DND-41 (cell line): ENCODE measurements around the gene SGO2.

Experiments
- ATAC-seq: fragments of 200-7000 bp; cut with Tn5 transposase; 3 replicates; pipeline ENCODE4 v1.9.1; 2021; ENCODE audit warnings: low read depth; ENCODE audit not compliant: insufficient read depth
- DNase-seq: peaks from one replicate; pipeline ENCODE4 v3.0.0-alpha.2; 2020
- H2AFZ ChIP-seq: 2 replicates; pipeline ENCODE4 v1.6.0; 2012; ENCODE audit warnings: low read depth, low read length
- H3K27ac ChIP-seq: 2 replicates; pipeline ENCODE4 v1.5.1; 2012; ENCODE audit warnings: low read length, inconsistent platforms
- H3K27me3 ChIP-seq: fragments of 200-600 bp; sonication (generic); 2 replicates; pipeline ENCODE4 v1.6.0; 2012; ENCODE audit warnings: low read length, mild to moderate bottlenecking, inconsistent platforms; ENCODE audit not compliant: insufficient read depth, poor library complexity
- H3K36me3 ChIP-seq: 2 replicates; pipeline ENCODE4 v1.5.1; 2012; ENCODE audit warnings: low read length, inconsistent platforms; ENCODE audit not compliant: insufficient read depth
- H3K4me1 ChIP-seq: 2 replicates; pipeline ENCODE4 v1.5.1; 2012; ENCODE audit warnings: mild to moderate bottlenecking, low read length; ENCODE audit not compliant: insufficient read depth
- H3K4me2 ChIP-seq: 2 replicates; pipeline ENCODE4 v1.6.0; 2012; ENCODE audit warnings: mild to moderate bottlenecking, moderate library complexity, low read length, inconsistent platforms; ENCODE audit not compliant: insufficient read depth
- H3K4me3 ChIP-seq, 2 experiments: fragments of 200-600 bp in 1 of 2; shearing (Covaris generic) in 1 of 2; 2 replicates each; pipeline ENCODE4 v1.5.1; 2012 to 2016; ENCODE audit warnings: inconsistent platforms in 2 of 2, low read length in 2 of 2, mild to moderate bottlenecking in 2 of 2, low read depth in 1 of 2, moderate library complexity in 1 of 2
- H3K79me2 ChIP-seq: 2 replicates; pipeline ENCODE4 v1.6.0; 2012; ENCODE audit warnings: low read length, inconsistent platforms; ENCODE audit not compliant: insufficient read depth
- H3K9ac ChIP-seq: 2 replicates; pipeline ENCODE4 v1.6.0; 2012; ENCODE audit warnings: low read depth, mild to moderate bottlenecking, inconsistent platforms, low read length, moderate library complexity
- H3K9me3 ChIP-seq: 2 replicates; pipeline ENCODE4 v1.5.1; 2012; ENCODE audit warnings: low read length, moderate library complexity, mild to moderate bottlenecking, inconsistent platforms; ENCODE audit not compliant: insufficient read depth, severe bottlenecking
- H4K20me1 ChIP-seq: 2 replicates; pipeline ENCODE4 v1.6.0; 2012; ENCODE audit warnings: low read length; ENCODE audit not compliant: insufficient read depth
- CTCF ChIP-seq: IDR thresholded peaks from 2 replicates; pipeline ENCODE4 v1.5.1; 2012; ENCODE audit warnings: borderline replicate concordance, low read length, moderate library complexity, mild to moderate bottlenecking; ENCODE audit not compliant: poor library complexity, severe bottlenecking; ENCODE audit errors: extremely low read depth
- EZH2 ChIP-seq: IDR thresholded peaks from 3 replicates; pipeline ENCODE4 v1.6.1; 2012; ENCODE audit warnings: borderline replicate concordance, low read depth, mild to moderate bottlenecking, moderate library complexity, low read length, inconsistent platforms; ENCODE audit not compliant: severe bottlenecking

The SGO2 gene

GRCh38 chr2:200479692-200480265 is 46.2 kb upstream of the SGO2 start:
- Histone ChIP-seq H3K9me3 (no peaks in the 10 kb centered on the region), H3K27me3 (peaks cover 2% of the 10 kb centered on the region), H2AFZ (no peak overlapping the region), H4K20me1 (no peaks in the 10 kb centered on the region), H3K27ac (no peak overlapping the region), H3K4me2 (no peak overlapping the region), H3K4me1 (no peaks in the 10 kb centered on the region), H3K4me3 (no peak overlapping the region), H3K79me2 (no peaks in the 10 kb centered on the region), H3K36me3 (no peaks in the 10 kb centered on the region), H3K9ac (no peak overlapping the region)
- DNase-seq (no peak), ATAC-seq (no peak)
- TF ChIP-seq CTCF, result no peak
- no peak for TF ChIP-seq EZH2

- Histone ChIP-seq H3K9ac (no peak overlapping the region), H3K27me3 (no peaks in the 10 kb centered on the region), H3K4me3 (no peak overlapping the region), H3K79me2 (no peaks in the 10 kb centered on the region), H3K4me2 (no peak overlapping the region), H3K27ac (no peak overlapping the region), H3K9me3 (no peaks in the 10 kb centered on the region), H2AFZ (no peak overlapping the region), H4K20me1 (no peaks in the 10 kb centered on the region), H3K4me1 (no peaks in the 10 kb centered on the region), H3K36me3 (no peaks in the 10 kb centered on the region)
- ATAC-seq (no peak), DNase-seq (no peak)
- TF ChIP-seq CTCF (no peak), EZH2 (no peak)
Observed at GRCh38 chr2:200482194-200482593, 43.8 kb upstream of the SGO2 start.

- no peaks in the 10 kb centered on the region for H3K4me1 ChIP-seq
- TF ChIP-seq EZH2, result no peak
- TF ChIP-seq CTCF, result peak; percentile 56
- no peaks in the 10 kb centered on the region for H3K79me2 ChIP-seq
- no peaks in the 10 kb centered on the region for H3K27me3 ChIP-seq
- no peaks in the 10 kb centered on the region for H3K36me3 ChIP-seq
- no peaks in the 10 kb centered on the region for H3K9me3 ChIP-seq
- peak; percentile 32 for DNase-seq
- no peak overlapping the region for H2AFZ ChIP-seq
- no peak overlapping the region for H3K9ac ChIP-seq
- H3K4me3 ChIP-seq, result no peak overlapping the region
- ATAC-seq, result peak; percentile 63
- no peak overlapping the region for H3K4me2 ChIP-seq
- no peaks in the 10 kb centered on the region for H4K20me1 ChIP-seq
- no peak overlapping the region for H3K27ac ChIP-seq
Observed at GRCh38 chr2:200483729-200484198, 42.2 kb upstream of the SGO2 start.
